ENCODE measurements around the gene ARHGEF28.

Gene ARHGEF28

DNA sequence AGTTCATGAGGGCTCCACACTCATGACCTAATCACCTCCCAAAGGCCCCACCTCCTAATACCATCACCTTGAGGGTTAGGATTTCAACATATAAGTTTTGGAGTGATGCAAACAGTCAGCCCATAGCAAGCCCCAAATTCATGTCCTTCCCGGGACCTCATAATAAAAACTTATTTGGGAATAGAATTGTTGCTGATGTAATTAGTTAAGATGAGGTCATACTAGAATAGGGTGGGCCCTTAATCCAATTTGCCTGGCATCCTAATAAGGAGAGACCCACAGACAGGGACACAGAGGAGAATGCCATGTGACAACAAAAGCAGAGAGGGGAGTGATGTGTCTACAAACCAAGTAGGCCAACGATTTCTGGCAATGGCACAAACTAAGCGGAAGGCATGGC, 347.1 kb downstream of the ARHGEF28 start:
- no peak for DNase-seq

DNA sequence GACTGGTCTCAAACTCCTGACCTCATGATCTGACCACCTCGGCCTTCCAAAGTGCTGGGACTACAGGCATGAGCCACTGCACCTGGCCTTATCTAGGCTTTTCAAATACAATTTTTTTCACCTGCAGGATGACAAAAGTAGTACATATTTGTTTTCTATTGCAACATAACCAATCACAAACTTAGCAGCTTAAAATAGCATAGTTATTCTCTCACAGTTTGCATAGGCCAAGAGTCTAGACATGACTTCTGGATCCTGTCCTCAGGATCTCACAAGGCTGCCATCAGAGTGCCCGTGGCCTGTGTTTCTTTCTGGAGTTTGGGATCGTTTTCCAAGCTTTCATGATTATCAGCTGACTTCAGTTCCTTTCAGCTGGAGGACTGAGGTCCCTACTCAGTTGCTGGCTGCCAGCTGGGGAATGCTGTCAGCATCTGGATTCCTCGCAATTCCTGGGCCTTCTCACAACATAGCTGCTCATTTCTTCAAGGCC, 348.9 kb downstream of the ARHGEF28 start:
- DNase-seq = no peak

DNA sequence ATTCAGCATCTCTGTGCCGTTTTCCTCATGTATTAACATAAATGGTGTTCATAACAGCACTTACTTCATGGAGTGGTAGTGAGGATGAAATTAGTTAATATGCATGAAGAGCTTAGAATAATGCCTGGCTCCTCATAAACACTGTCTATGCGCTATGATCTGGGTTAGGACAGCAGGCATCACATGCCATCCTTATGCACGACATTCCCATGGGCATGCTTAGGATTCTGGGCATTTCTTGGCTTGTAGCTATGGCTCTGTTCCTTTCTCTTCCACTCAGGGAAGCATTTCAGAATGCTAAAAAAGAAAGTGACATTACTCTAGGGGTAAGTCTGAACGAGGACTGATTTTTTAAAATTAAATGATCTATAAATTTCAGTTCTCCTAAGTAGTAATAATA, 349.8 kb downstream of the ARHGEF28 start:
- DNase-seq = no peak

DNA sequence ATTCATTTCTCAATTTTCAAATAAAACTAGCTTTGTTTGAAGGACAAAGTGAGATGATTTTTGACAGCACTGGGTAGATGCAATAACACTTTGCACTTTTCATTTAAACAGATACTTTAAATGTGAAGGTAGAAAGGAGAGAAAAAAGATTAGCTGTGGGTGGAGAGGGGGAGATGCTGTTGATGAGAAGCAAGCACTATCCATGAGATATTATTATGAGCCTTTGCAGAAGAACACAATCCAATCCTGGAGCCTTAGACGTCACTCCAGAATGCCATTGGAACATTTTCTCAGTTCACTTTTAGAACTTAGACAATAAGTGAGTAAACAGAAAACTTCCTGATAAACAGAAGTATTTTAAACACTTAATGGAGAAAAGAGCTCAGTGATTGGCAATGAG, 351.1 kb downstream of the ARHGEF28 start:
- DNase-seq = no peak

DNA sequence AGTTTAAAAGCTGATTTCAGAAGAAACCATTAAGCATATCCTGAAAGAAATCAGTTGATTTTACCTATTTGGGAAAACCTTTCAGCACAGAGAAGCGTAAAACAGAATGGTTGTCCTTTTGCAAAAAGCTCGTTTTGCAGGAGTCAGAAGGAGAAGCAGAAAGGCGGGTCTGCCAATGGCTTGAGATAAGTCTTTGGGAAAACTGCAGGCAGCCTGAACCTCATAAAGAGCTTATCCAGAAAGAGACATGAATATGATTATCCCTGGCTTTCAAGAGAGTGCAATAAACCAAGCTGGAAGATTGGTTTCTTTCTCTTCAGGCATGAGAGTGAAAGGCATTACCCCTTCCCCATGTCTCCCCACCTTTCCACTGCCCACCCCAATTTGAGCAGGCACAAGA, 353.3 kb downstream of the ARHGEF28 start:
- DNase-seq = no peak

DNA sequence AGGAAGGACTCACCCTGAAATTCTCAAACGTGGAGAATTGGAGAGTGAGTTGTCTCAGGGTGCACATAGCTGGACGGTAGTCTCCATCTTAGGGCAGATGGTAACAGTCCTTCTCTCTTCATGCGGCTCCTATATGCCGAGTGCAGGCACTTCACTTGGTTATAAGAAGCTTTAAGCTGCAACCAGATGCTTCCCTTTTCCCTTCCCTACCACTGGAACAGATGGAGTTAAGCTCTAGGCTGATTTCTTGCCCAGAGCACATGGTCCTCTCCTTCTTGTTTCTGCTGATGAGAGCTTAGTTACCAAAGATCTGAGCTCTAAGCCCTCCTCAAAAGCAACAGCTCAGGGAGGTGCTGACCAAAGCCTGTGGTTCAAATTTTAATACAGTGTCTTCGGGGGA, 355.7 kb downstream of the ARHGEF28 start:
- no peak for DNase-seq

DNA sequence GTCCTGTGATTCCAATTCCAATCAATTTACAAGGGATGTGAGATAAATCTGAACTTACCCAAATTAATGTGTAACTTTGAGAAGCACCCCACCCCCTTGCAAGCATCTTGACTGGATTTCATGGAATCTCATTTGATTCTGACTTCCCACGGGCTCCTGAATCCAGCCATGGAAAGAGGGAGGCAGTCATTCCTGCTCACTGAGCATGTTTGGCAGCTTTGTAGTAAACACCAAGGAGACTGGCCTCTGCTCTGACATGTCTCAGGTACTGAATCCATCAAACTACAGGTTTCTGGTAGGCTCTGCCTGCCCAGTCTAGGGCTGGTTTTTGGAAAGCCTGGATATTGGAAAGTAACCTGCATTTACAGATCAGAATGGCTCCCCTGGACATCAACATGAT, 357.6 kb downstream of the ARHGEF28 start:
- DNase-seq = no peak

DNA sequence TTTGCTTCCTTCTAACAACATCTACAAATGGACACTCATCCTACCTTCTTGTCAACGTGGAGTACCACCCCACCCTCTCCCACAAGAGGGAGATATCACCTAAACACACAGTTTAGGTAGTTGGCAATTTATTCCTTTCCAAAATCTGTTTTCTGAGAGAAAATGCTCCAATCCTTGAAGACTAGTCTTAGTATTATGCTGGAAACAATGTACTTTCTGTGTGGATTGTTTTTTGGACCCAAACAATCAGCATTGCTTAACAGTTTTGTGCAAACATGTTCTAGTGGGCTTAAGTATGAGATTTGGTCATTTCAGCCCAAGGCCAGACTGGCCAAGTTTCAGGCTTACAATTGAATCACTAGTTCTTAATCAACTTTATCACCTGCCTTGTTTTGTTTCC, 359.1 kb downstream of the ARHGEF28 start:
- no peak for DNase-seq

DNA sequence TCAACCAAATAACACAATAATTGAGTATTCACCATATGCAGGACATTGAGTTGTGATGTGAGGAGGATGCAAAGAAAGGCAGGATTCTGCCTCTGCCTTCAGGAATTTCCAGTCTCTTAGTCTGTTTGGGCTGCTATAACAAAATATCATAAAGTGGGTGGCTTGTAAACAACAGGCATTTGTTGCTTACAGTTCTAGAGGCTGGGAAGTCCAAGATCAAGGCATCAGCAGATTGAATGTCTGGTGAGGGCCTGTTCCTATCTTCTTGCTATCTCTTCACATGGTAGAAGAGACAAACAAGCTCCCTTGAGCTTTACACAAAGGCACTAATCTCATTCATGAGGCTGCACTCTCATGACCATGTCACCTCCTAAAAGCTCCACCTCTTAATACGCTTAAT, 360.7 kb downstream of the ARHGEF28 start:
- DNase-seq = no peak

DNA sequence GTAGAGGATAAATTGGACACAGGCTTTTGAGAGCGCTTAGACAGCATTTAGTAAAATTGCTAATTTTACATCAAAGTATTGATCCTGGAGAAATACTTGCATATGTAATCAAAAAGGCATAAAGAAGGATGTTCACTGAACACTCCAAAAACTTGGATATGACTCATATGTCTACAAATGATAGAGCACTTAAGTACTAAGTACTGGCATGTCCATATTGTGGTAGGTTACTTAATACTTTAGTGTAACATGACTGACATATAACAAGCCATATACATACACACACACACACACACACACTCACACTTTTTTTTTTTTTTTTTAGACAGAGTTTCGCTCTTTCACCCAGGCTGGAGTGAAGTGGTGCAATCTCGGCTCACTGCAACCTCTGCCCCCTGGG, 361.9 kb downstream of the ARHGEF28 start:
- DNase-seq = no peak

DNA sequence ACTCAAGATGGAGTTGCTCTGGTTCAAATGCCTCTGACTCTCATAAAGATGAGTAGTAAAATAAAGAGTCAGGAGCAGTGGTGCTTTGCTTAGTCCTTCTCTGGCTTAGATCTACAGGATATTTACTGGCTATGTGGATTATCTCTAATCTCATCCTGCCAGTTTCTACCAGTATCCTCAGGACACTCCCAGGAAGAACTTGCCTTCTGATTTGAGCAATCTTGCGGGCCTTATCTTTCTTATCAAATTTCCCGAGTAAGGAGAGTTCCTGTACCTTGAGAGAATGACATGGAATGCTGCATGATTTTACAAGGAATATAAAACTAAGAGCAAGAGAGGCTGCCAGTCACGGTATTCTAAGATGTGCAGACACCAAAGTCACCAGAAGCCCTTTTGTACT, 364.0 kb downstream of the ARHGEF28 start:
- no peak for DNase-seq
